Stomach smooth muscle (tissue), 2 donors: ENCODE data around the gene PLEKHH3.

Experiments
- H3K27ac ChIP-seq: one replicate; pipeline ENCODE4 v1.7.0; 2013; ENCODE audit warnings: mild to moderate bottlenecking, low read length, inconsistent platforms
- H3K27me3 ChIP-seq, 2 donors: one replicate each; pipeline ENCODE4 v1.7.0; 2013; ENCODE audit warnings: low read length in 2 of 2; ENCODE audit not compliant: insufficient read depth in 2 of 2, control insufficient read depth in 1 of 2
- H3K36me3 ChIP-seq, 2 donors: one replicate each; pipeline ENCODE4 v1.7.0; 2013; ENCODE audit warnings: low read length in 2 of 2; ENCODE audit not compliant: control insufficient read depth in 2 of 2, insufficient read depth in 2 of 2
- H3K4me1 ChIP-seq: one replicate; pipeline ENCODE4 v1.7.0; 2013; ENCODE audit warnings: low read length; ENCODE audit not compliant: control insufficient read depth, insufficient read depth
- H3K4me3 ChIP-seq, 2 donors: one replicate each; pipeline ENCODE4 v1.7.0; 2013; ENCODE audit warnings: low read length in 2 of 2
- H3K9ac ChIP-seq, 2 donors: one replicate each; pipeline ENCODE4 v1.7.0; 2013; ENCODE audit warnings: low read length in 2 of 2, mild to moderate bottlenecking in 1 of 2
- H3K9me3 ChIP-seq, 2 donors: one replicate each; pipeline ENCODE4 v1.7.0; 2013; ENCODE audit warnings: low read length in 2 of 2; ENCODE audit not compliant: control insufficient read depth in 2 of 2
- donor health status: healthy.
- donor health status: Pancreatic carcinoma.

The PLEKHH3 gene

DNA sequence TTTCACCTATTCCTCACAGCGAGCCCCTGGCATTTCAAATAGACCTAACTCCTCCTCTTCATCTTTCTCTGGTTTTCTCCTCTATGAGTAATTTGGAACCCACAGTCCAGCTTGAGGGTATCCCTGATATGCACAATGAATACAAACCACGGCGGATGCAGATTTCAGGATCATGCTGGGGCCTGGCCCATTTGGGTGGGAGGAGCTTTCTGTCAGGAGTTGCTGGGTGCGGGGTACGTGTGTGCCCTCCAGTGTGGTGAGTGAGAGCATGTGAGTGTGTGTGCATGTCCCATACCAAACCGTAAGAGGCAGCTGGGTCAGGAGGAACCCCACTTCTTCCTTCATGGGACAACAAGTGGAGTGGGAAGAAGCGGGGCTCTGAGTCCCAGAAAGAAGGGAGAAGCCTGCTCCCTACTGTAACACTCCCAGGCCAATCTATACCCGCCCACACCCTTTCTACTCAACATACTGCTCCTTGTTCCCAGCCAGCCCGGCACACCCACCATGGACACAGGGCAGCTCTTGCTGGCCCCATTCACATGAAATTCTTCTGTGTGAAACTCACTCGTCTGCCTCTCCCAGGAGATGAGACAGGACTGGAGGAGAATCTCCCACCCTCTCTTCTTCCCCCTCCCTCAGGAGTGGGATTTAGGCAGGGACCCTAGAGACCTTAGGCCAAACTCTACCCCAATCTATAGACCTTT lies 23.9 kb upstream of the PLEKHH3 start:
- Histone ChIP-seq H3K4me1 (peaks cover 8% of the 10 kb centered on the region), H3K4me3 (no peak overlapping the region), H3K27ac (no peak overlapping the region), H3K9me3 (no peaks in the 10 kb centered on the region), H3K27me3 (no peaks in the 10 kb centered on the region), H3K9ac (no peak overlapping the region), H3K36me3 (peaks cover 62% of the 10 kb centered on the region in 2 donors)

DNA sequence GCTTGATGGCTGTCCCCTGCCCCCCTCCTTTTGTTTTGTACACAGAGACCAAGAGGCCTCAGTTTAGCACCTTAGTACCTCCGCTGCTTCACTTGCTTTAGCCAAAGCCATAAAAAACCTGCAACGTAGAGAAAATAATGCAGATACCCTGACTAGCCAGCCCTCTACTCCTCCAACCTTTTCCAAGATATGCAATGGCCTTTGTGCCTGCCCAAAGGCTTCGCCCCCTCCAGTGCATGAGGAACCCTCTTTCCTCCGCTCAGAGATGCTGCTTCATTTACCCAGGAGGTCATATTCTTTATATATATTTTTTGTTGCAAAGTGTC lies 22.6 kb upstream of the PLEKHH3 start:
- Histone ChIP-seq H3K27ac (peak overlapping the region; percentile 37), H3K4me3 (no peak overlapping the region), H3K27me3 (no peaks in the 10 kb centered on the region), H3K4me1 (peaks cover 8% of the 10 kb centered on the region), H3K9me3 (no peaks in the 10 kb centered on the region), H3K36me3 (peaks cover 58 to 61% of the 10 kb centered on the region in 2 donors), H3K9ac (no peak overlapping the region)

DNA sequence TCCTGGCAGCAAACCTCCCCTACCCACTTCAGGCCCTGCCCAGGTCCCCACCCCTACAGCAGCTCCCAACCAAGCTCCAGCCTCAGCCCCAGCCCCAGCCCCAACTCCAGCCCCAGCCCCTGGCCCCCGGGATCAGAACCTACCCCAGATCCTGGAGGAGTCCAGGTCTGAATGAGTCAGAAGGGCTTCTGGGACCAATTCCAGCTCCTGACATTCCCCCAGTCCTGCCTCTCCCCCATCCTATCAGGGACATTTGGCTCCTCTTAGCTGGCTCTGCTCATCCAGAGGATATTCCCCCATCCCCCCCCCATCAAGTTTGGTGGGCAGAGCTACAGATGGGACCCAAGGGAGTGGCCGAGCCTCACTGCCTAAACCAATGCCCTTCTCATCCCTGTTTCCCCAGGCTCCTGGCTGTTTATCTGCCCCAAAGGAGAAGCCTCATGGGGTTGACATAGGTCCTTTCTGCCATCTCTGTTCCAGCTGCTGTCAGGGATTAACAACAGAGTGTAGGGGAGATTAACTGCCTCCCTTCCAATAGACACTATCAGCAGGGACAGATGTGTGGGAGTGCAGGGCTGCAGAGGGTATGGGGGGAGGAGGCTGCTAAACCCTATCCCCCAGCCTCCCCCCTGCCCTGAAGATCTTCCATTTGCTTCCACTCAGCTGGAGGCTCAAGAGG lies 22.1 kb upstream of the PLEKHH3 start:
- H3K4me3 ChIP-seq: no peak overlapping the region
- no peak overlapping the region for H3K9ac ChIP-seq
- peaks cover 55 to 58% of the 10 kb centered on the region in 2 donors for H3K36me3 ChIP-seq
- H3K27ac ChIP-seq: peak overlapping the region; percentile 37
- H3K9me3 ChIP-seq: no peaks in the 10 kb centered on the region
- peaks cover 8% of the 10 kb centered on the region for H3K4me1 ChIP-seq
- H3K27me3 ChIP-seq: no peaks in the 10 kb centered on the region

DNA sequence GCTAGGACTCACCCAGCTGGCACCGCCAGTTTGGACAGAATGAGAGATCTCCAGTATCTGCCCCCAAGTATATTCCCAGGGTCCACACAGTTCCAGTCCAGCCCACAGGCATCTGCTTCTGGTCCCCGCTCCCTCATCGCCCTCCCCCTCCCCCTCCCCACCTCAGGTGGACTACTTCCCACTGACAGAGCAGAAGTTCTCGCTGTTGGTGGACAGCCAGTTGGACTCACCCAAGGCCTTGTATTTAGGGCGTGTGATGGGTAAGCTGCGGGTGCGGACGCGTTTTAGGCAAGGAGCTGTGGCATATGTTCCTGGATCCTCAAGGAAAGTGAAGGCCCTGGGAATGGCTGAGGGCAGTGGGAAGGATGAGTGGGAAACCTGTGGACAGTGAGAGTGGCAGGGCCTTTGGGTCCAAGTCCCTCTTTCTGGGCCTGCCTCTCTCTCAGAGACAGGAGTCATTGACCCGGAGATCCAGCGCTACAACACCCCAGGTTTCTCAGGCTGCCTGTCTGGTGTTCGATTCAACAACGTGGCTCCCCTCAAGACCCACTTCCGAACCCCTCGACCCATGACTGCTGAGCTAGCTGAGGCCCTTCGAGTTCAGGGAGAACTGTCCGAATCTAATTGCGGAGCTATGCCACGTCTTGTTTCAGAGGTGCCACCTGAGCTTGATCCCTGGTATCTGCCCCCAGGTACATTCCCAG lies 20.5 kb upstream of the PLEKHH3 start:
- no peaks in the 10 kb centered on the region for H3K9me3 ChIP-seq
- H3K4me1 ChIP-seq: peaks cover 8% of the 10 kb centered on the region
- H3K27ac ChIP-seq: no peak overlapping the region
- H3K9ac ChIP-seq: no peak overlapping the region
- peaks cover 52 to 59% of the 10 kb centered on the region in 2 donors for H3K36me3 ChIP-seq
- no peak overlapping the region for H3K4me3 ChIP-seq
- no peaks in the 10 kb centered on the region for H3K27me3 ChIP-seq

DNA sequence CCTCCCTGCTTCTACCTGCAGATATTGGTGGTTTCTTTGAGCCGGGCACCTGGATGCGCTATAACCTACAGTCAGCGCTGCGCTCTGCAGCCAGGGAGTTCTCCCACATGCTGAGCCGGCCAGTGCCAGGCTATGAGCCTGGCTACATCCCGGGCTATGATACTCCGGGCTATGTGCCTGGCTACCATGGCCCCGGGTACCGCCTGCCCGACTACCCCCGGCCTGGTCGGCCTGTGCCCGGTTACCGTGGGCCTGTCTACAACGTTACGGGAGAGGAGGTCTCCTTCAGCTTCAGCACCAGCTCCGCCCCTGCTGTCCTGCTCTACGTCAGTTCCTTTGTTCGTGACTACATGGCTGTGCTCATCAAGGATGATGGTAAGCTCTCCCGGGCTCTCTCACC lies 18.7 kb upstream of the PLEKHH3 start:
- H3K9ac ChIP-seq: no peak overlapping the region
- peaks cover 8% of the 10 kb centered on the region for H3K4me1 ChIP-seq
- H3K9me3 ChIP-seq: no peaks in the 10 kb centered on the region
- no peaks in the 10 kb centered on the region for H3K27me3 ChIP-seq
- peaks cover 45 to 53% of the 10 kb centered on the region in 2 donors for H3K36me3 ChIP-seq
- no peak overlapping the region for H3K27ac ChIP-seq
- H3K4me3 ChIP-seq: no peak overlapping the region

DNA sequence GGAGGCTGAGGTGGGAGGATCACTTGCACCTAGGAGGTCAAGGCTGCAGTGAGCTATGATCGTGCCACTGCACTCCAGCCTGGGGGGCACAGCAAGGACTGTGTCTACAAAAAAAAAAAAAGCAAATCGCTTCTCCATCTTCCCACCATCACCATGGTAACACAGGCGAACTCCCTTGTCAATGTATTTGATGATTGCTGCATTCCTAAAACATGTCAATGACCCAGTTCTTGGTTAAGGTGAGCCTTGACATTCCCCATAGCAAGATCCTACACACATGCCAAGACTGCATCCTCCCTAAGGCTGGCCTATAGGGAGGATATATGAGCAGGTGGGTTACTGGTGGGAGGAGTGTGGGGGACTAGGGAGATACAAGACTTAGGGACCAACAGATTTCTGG lies 17.7 kb upstream of the PLEKHH3 start:
- no peak overlapping the region for H3K27ac ChIP-seq
- H3K27me3 ChIP-seq: no peaks in the 10 kb centered on the region
- H3K9ac ChIP-seq: no peak overlapping the region
- H3K9me3 ChIP-seq: no peaks in the 10 kb centered on the region
- H3K4me1 ChIP-seq: peaks cover 8% of the 10 kb centered on the region
- no peak overlapping the region for H3K4me3 ChIP-seq
- H3K36me3 ChIP-seq: peaks cover 43 to 48% of the 10 kb centered on the region in 2 donors

DNA sequence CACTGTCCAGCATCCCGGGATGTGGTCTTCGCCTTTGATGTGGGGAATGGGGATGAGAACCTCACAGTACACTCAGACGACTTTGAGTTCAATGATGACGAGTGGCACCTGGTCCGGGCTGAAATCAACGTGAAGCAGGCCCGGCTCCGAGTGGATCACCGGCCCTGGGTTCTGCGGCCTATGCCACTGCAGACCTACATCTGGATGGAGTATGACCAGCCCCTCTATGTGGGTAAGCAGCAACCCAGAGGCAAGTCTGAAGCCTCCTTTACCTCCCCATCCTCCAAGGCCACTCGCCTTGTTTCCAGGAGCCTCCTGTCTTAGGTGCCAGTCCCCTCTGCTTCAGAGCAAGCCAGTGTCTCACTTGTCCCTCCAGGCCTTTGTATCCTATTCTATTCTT lies 15.7 kb upstream of the PLEKHH3 start:
- no peak overlapping the region for H3K9ac ChIP-seq
- no peaks in the 10 kb centered on the region for H3K4me1 ChIP-seq
- H3K4me3 ChIP-seq: no peak overlapping the region
- no peaks in the 10 kb centered on the region for H3K9me3 ChIP-seq
- peaks cover 36 to 54% of the 10 kb centered on the region in 2 donors for H3K36me3 ChIP-seq
- H3K27ac ChIP-seq: no peak overlapping the region
- H3K27me3 ChIP-seq: no peaks in the 10 kb centered on the region

DNA sequence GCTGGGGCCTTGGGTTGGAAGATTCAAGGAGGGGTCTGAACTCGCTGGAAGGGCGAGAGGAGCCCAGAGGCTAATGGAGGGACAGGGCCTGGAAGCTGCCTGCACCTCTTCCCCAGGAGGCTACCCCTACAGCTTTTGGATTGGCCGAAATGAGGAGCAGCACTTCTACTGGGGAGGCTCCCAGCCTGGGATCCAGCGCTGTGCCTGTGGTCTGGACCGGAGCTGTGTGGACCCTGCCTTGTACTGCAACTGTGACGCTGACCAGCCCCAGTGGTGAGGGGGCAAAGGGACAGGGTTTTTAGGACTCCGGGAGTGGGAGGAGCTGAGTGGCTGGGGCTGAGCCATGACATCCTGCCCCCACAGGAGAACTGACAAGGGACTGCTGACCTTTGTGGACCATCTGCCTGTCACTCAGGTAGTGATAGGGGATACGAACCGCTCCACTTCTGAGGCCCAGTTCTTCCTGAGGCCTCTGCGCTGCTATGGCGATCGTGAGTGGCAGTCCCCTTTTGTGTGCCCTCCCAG lies 14.3 kb upstream of the PLEKHH3 start:
- Histone ChIP-seq H3K27ac (no peak overlapping the region), H3K9me3 (no peaks in the 10 kb centered on the region), H3K9ac (no peak overlapping the region), H3K4me3 (no peak overlapping the region), H3K36me3 (peaks cover 31 to 52% of the 10 kb centered on the region in 2 donors), H3K27me3 (no peaks in the 10 kb centered on the region), H3K4me1 (no peaks in the 10 kb centered on the region)

DNA sequence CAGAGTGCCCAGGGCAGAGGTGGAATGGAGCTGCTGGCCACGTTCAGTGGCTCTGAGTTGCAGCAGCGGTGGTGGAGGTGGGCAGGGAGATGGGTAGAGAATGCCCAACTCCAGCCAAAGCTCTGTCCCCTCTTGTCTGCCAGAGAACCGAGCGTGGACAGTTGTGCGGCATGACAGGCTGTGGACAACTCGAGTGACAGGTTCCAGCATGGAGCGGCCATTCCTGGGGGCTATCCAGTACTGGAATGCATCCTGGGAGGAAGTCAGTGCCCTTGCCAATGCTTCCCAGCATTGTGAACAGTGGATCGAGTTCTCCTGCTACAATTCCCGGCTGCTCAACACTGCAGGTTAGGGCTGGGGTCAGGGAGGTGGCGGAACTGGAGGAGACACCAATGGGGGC lies 13.8 kb upstream of the PLEKHH3 start:
- Histone ChIP-seq H3K4me1 (no peaks in the 10 kb centered on the region), H3K4me3 (no peak overlapping the region), H3K9ac (no peak overlapping the region), H3K9me3 (no peaks in the 10 kb centered on the region), H3K27me3 (no peaks in the 10 kb centered on the region), H3K36me3 (peaks cover 35 to 52% of the 10 kb centered on the region in 2 donors), H3K27ac (no peak overlapping the region)

DNA sequence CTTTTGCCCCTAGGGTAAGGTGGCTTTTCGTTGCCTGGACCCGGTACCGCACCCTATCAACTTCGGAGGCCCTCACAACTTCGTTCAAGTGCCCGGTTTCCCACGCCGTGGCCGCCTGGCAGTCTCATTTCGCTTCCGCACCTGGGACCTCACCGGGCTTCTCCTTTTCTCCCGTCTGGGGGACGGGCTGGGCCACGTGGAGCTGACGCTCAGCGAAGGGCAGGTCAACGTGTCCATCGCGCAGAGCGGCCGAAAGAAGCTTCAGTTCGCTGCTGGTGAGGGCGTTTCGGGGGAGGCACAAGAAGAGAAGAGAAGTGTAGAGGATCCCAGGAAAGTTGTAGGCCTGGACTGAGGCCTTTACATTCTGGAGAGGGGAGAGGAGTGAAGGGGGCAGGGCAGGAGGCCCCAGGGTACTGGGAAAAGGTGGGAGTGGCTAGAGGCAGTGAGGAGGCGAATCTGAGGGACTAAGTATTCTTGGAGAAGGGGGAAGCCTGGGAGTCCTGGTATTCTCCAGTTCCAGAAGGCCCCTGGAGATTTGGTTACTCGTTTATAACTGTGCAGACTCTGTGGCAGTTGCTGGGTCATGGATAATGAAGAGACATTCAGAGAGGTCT lies 11.0 kb upstream of the PLEKHH3 start:
- H3K4me3 ChIP-seq: no peak overlapping the region
- H3K9ac ChIP-seq: no peak overlapping the region
- H3K27me3 ChIP-seq: no peaks in the 10 kb centered on the region
- peaks cover 19% of the 10 kb centered on the region for H3K4me1 ChIP-seq
- no peak overlapping the region for H3K27ac ChIP-seq
- no peaks in the 10 kb centered on the region for H3K9me3 ChIP-seq
- H3K36me3 ChIP-seq: peaks cover 26 to 41% of the 10 kb centered on the region in 2 donors
